ENCODE data around the gene ADGRF3. TPM values are rescaled to one million over a fixed set of nuclear protein-coding genes. Genes with fewer than 3 reads are reported as not detected.

Gene ADGRF3
- total and polyA plus RNA-seq, 9 of the 15 experiments (the other 6 are each of a cell fraction or from before 2014, with no cell fraction given), result 0.04 to 0.54 (median 0.16) TPM; not detected in 2

GRCh38 chr2:26345545-26346453, 790 bp downstream of the ADGRF3 start, which contains the start of gene SELENOI (continued):
- TF ChIP-seq ZBTB26 (CRISPR knock-in tag; IDR thresholded peaks at IDR 0.05), result no peak
- peak; percentile 27; the same call in 1 of the 2 replicates for TF ChIP-seq GTF2F1 (IDR thresholded peaks at IDR 0.05; ENCODE audit: low read depth, low read length)
- 0 out of 2 replicates have a peak, but pooled peaks have one; percentile 32 for TF ChIP-seq NBN (IDR thresholded peaks at IDR 0.05; ENCODE audit: low read depth)
- no peak for TF ChIP-seq MAFG (tag; conservative IDR thresholded peaks at IDR 0.05)
- TF ChIP-seq NCOR1 (IDR thresholded peaks at IDR 0.05), result no peak
- TF ChIP-seq ZNF512 (tag; IDR thresholded peaks at IDR 0.05), result no peak
- TF ChIP-seq NFIC (IDR thresholded peaks at IDR 0.05), result peak; percentile 22; the same call in 1 of the 2 replicates
- no peak for TF ChIP-seq GTF2B (IDR thresholded peaks at IDR 0.05; ENCODE audit: extremely low read depth, insufficient read length)
- TF ChIP-seq ZNF707 (CRISPR knock-in tag; conservative IDR thresholded peaks at IDR 0.05), result no peak
- peak; percentile 44 for TF ChIP-seq SAP30 (IDR thresholded peaks at IDR 0.05; ENCODE audit: borderline replicate concordance, insufficient read depth, low read depth, low read length, poor library complexity, severe bottlenecking)
- TF ChIP-seq ZNF174 (CRISPR knock-in tag; IDR thresholded peaks at IDR 0.05), result no peak
- peak; percentile 85 for TF ChIP-seq ZNF143 (CRISPR knock-in tag; IDR thresholded peaks at IDR 0.05)
- no peak for TF ChIP-seq BDP1 (IDR thresholded peaks at IDR 0.05; ENCODE audit: insufficient read depth, insufficient read length)
- TF ChIP-seq CGGBP1 (CRISPR knock-in tag; IDR thresholded peaks at IDR 0.05), result no peak; the same call in 1 of the 2 replicates
- TF ChIP-seq EZH2 (IDR thresholded peaks at IDR 0.05; ENCODE audit: borderline replicate concordance, low read depth, low read length), result no peak
- TF ChIP-seq ATF4 (CRISPR knock-in tag; IDR thresholded peaks at IDR 0.05), result no peak
- no peak for TF ChIP-seq ZNF592 (IDR thresholded peaks at IDR 0.05)
- no peak; the same call in 1 of the 2 replicates for TF ChIP-seq MXI1 (IDR thresholded peaks at IDR 0.05; ENCODE audit: low read depth, low read length)
